HUES64 (cell line): ENCODE results near the gene CDH4.
A peak's percentile ranks its signal among the peaks of the same experiment; 100 is the strongest.

Source experiments
- H3K27ac ChIP-seq: 2 replicates; pipeline ENCODE4 v1.7.0; 2013; ENCODE audit warnings: low read depth, low read length, inconsistent platforms
- H3K27me3 ChIP-seq: 2 replicates; pipeline ENCODE4 v1.6.1; 2013; ENCODE audit warnings: mild to moderate bottlenecking, low read length; ENCODE audit not compliant: insufficient read depth
- H3K36me3 ChIP-seq: 2 replicates; pipeline ENCODE4 v1.6.1; 2013; ENCODE audit warnings: mild to moderate bottlenecking, low read length; ENCODE audit not compliant: insufficient read depth
- H3K4me1 ChIP-seq: 2 replicates; pipeline ENCODE4 v1.6.1; 2013; ENCODE audit warnings: mild to moderate bottlenecking, low read length, moderate library complexity; ENCODE audit not compliant: insufficient read depth
- H3K4me3 ChIP-seq: 2 replicates; pipeline ENCODE4 v1.5.1; 2013; ENCODE audit warnings: mild to moderate bottlenecking, low read length, moderate library complexity
- H3K9ac ChIP-seq: 2 replicates; pipeline ENCODE4 v1.6.1; 2013; ENCODE audit warnings: mild to moderate bottlenecking, low read depth, low read length
- H3K9me3 ChIP-seq: 2 replicates; pipeline ENCODE4 v1.6.1; 2013; ENCODE audit warnings: low read depth, low read length; ENCODE audit not compliant: insufficient read depth
- WGBS: fragments of 150-250, 120-280 bp; methylation state at CpG from one replicate; pipeline ENCODE4 v1.1.7; 2013; ENCODE audit warnings: missing lambda C conversion rate; 5-methylcytosine and 5-hydroxymethylcytosine counted together

Gene CDH4

GRCh38 chr20:61253640-61254511, 1.8 kb downstream of the CDH4 start:
- Histone ChIP-seq H3K9ac (peak overlapping the region; percentile 42; the same call in 1 of the 2 replicates), H3K36me3 (peaks cover 5% of the 10 kb centered on the region; the same call in 1 of the 2 replicates), H3K27me3 (peaks cover 74% of the 10 kb centered on the region), H3K9me3 (no peaks in the 10 kb centered on the region), H3K27ac (no peak overlapping the region), H3K4me1 (peaks cover 15% of the 10 kb centered on the region; the same call in 1 of the 2 replicates), H3K4me3 (peak overlapping the region; percentile 63)
- 1% methylated on average over 62 of the region's 62 CpGs for WGBS

- H3K27me3 ChIP-seq, result peaks cover 62% of the 10 kb centered on the region
- no peak overlapping the region for H3K27ac ChIP-seq
- no peak overlapping the region for H3K9ac ChIP-seq
- H3K4me3 ChIP-seq, result 0 out of 2 replicates have a peak overlapping the region, but pooled peaks have one; percentile 63
- 81% methylated on average over 11 of the region's 11 CpGs for whole genome bisulfite sequencing
- peaks cover 15% of the 10 kb centered on the region; the same call in 1 of the 2 replicates for H3K4me1 ChIP-seq
- H3K36me3 ChIP-seq, result peaks cover 5% of the 10 kb centered on the region; the same call in 1 of the 2 replicates
- H3K9me3 ChIP-seq, result no peaks in the 10 kb centered on the region
Observed at GRCh38 chr20:61254881-61255626, 3.0 kb downstream of the CDH4 start.

GRCh38 chr20:61256365-61256764, 4.3 kb downstream of the CDH4 start:
- 96% methylated on average over 9 of the region's 9 CpGs for WGBS
- Histone ChIP-seq H3K27ac (no peak overlapping the region), H3K4me1 (peaks cover 15% of the 10 kb centered on the region; the same call in 1 of the 2 replicates), H3K4me3 (no peak overlapping the region), H3K27me3 (peaks cover 49% of the 10 kb centered on the region), H3K36me3 (peaks cover 5% of the 10 kb centered on the region; the same call in 1 of the 2 replicates), H3K9me3 (no peaks in the 10 kb centered on the region), H3K9ac (no peak overlapping the region)

GRCh38 chr20:61256824-61257223, 4.8 kb downstream of the CDH4 start:
- Histone ChIP-seq H3K27me3 (peaks cover 45% of the 10 kb centered on the region), H3K4me3 (no peak overlapping the region), H3K27ac (no peak overlapping the region), H3K4me1 (peaks cover 15% of the 10 kb centered on the region; the same call in 1 of the 2 replicates), H3K9ac (no peak overlapping the region), H3K9me3 (no peaks in the 10 kb centered on the region), H3K36me3 (peaks cover 5% of the 10 kb centered on the region; the same call in 1 of the 2 replicates)
- 95% methylated on average over 6 of the region's 7 CpGs for WGBS

GRCh38 chr20:61257611-61258010, 5.5 kb downstream of the CDH4 start:
- Histone ChIP-seq H3K9me3 (no peaks in the 10 kb centered on the region), H3K9ac (no peak overlapping the region), H3K27ac (no peak overlapping the region), H3K4me3 (no peak overlapping the region), H3K36me3 (peaks cover 5% of the 10 kb centered on the region; the same call in 1 of the 2 replicates), H3K27me3 (peaks cover 40% of the 10 kb centered on the region), H3K4me1 (peaks cover 15% of the 10 kb centered on the region; the same call in 1 of the 2 replicates)
- WGBS, result 95% methylated on average over 20 of the region's 20 CpGs

GRCh38 chr20:61259741-61260140, 7.7 kb downstream of the CDH4 start:
- H3K9me3 ChIP-seq, result no peaks in the 10 kb centered on the region
- no peak overlapping the region for H3K9ac ChIP-seq
- peaks cover 19% of the 10 kb centered on the region for H3K27me3 ChIP-seq
- peaks cover 5% of the 10 kb centered on the region; the same call in 1 of the 2 replicates for H3K36me3 ChIP-seq
- no peak overlapping the region for H3K27ac ChIP-seq
- peaks cover 10% of the 10 kb centered on the region for H3K4me1 ChIP-seq
- WGBS, result 98% methylated on average over 3 of the region's 3 CpGs
- no peak overlapping the region for H3K4me3 ChIP-seq

GRCh38 chr20:61260905-61261304, 8.8 kb downstream of the CDH4 start:
- Histone ChIP-seq H3K4me1 (peaks cover 3% of the 10 kb centered on the region; the same call in 1 of the 2 replicates), H3K4me3 (no peak overlapping the region), H3K27me3 (peaks cover 7% of the 10 kb centered on the region), H3K36me3 (peaks cover 3% of the 10 kb centered on the region; the same call in 1 of the 2 replicates), H3K9me3 (no peaks in the 10 kb centered on the region), H3K27ac (no peak overlapping the region), H3K9ac (no peak overlapping the region)
- 86% methylated on average over 7 of the region's 7 CpGs for WGBS

GRCh38 chr20:61262036-61262435, 10.0 kb downstream of the CDH4 start:
- WGBS, result 88% methylated on average over 18 of the region's 18 CpGs
- no peaks in the 10 kb centered on the region for H3K27me3 ChIP-seq
- no peak overlapping the region for H3K27ac ChIP-seq
- no peak overlapping the region for H3K9ac ChIP-seq
- no peaks in the 10 kb centered on the region; the same call in 1 of the 2 replicates for H3K36me3 ChIP-seq
- H3K4me1 ChIP-seq, result peaks cover 3% of the 10 kb centered on the region; the same call in 1 of the 2 replicates
- no peak overlapping the region for H3K4me3 ChIP-seq
- no peaks in the 10 kb centered on the region for H3K9me3 ChIP-seq

- Histone ChIP-seq H3K27ac (no peak overlapping the region), H3K27me3 (no peaks in the 10 kb centered on the region), H3K36me3 (no peaks in the 10 kb centered on the region; the same call in 1 of the 2 replicates), H3K4me1 (peaks cover 3% of the 10 kb centered on the region; the same call in 1 of the 2 replicates), H3K9me3 (no peaks in the 10 kb centered on the region), H3K9ac (no peak overlapping the region), H3K4me3 (no peak overlapping the region)
Observed at GRCh38 chr20:61262514-61262913, 10.5 kb downstream of the CDH4 start.

- no peaks in the 10 kb centered on the region for H3K27me3 ChIP-seq
Observed at GRCh38 chr20:61263084-61263695, 11.1 kb downstream of the CDH4 start.

More at GRCh38 chr20:61263084-61263695, 11.1 kb downstream of the CDH4 start:
- Histone ChIP-seq H3K4me1 (peaks cover 3% of the 10 kb centered on the region; the same call in 1 of the 2 replicates), H3K9me3 (no peaks in the 10 kb centered on the region), H3K27ac (no peak overlapping the region), H3K4me3 (no peak overlapping the region), H3K9ac (no peak overlapping the region), H3K36me3 (no peaks in the 10 kb centered on the region; the same call in 1 of the 2 replicates)
- 62% methylated on average over 9 of the region's 10 CpGs for WGBS
